H1 (cell line): ENCODE results near the gene HOATZ. TPM values are rescaled to one million over a fixed set of nuclear protein-coding genes. Genes with fewer than 3 reads are reported as not detected.

Source experiments
- KDM5A ChIP-seq: fragments of 200-600 bp; IDR thresholded peaks from 2 replicates; pipeline ENCODE4 v1.7.1; 2012; ENCODE audit warnings: mild to moderate bottlenecking, low read length, inconsistent platforms, mixed read lengths
- SP2 ChIP-seq: IDR thresholded peaks from 2 replicates; pipeline ENCODE4 v1.6.1; 2012; ENCODE audit warnings: mild to moderate bottlenecking, low read length, inconsistent platforms
- polyA plus RNA-seq, 7 experiments: library from polyadenylated mRNA; depleted of rRNA in 3 of 7; stranded (reverse) in 5 of 7; unstranded in 2 of 7; fragments of >200 nt in 5 of 7; fragments of 200-250 nt in 2 of 7; gene quantifications; 1 replicate in 5 of 7; 2 replicates in 1 of 7; 4 replicates in 1 of 7; pipeline versions ENCODE4 v1.2.1 to v1.2.3, GENCODE V29; 2011 to 2013; ENCODE audit warnings: missing spikeins in 2 of 7, mixed read lengths in 2 of 7
- total RNA-seq: library from RNA; stranded (reverse); fragmentation: NEBNext Ultra II Directional; extraction: Animal tissue kit (Norgen Biotek cat#: 25700); gene quantifications from 2 replicates; pipeline ENCODE4 v1.2.1, GENCODE V29; 2021

The HOATZ gene
- total and polyA plus RNA-seq, 2 of the 8 experiments (the other 6 are each of a cell fraction or from before 2014, with no cell fraction given) = not detected

DNA sequence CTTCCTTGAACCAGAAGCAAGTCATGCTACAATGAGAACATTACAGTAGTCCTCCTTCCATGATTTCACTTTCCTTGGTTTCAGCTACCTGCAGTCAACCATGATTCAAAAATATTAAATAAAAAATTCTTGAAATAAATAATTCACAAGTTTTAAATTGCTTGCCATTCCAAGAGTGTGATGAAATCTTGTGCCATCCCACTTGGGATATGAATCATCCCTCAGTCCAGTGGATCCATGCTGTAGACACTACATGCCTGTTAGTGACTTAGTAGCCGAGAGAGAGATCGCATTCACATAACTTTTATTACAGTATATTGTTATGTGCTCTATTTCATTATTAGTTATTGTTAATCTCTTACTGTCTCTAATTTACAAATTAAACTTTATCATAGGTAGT, 6.0 kb downstream of the HOATZ start (continued):
- no peak for TF ChIP-seq KDM5A
- no peak for TF ChIP-seq SP2
